A549 treated with DMSO at 1 μM for 4 hours (cell line): ENCODE measurements around the gene ABCB4. TPM values are rescaled to one million over a fixed set of nuclear protein-coding genes. Genes with fewer than 3 reads are reported as not detected.

ENCODE experiments used
- total RNA-seq: library from RNA; stranded (reverse); fragments of 200-300 nt; extraction: Qiagen RNA extraction; gene quantifications from 5 replicates; pipeline ENCODE4 v1.2.3, GENCODE V29; 2022; ENCODE audit warnings: low read depth

The ABCB4 gene
- not detected in 5 replicates for total RNA-seq

GRCh38 chr7:87475359-87476178 lies at the start of gene ABCB4:
ABCB4 (minus strand) TSS chr7:87475680; CDS start chr7:87475465, 215 bp downstream.

Other genes starting within 250 kb of the ABCB4 start
- gene CROT, start 130.0 kb downstream of the ABCB4 start, total RNA-seq: 5.4 to 8.5 TPM (median 7.3 TPM) in 5 replicates
- gene ABCB1, start 125.2 kb upstream of the ABCB4 start, total RNA-seq: 0.05 to 0.50 TPM (median 0.13 TPM) in 4 of 5 replicates, not detected in the other
- gene RUNDC3B, start 152.7 kb upstream of the ABCB4 start, total RNA-seq: not detected in 5 replicates